ENCODE data around the gene BCL2.
"Not testable (repeated sequence)": the region's sequence is repeated elsewhere in the genome, so short reads cannot be mapped to it uniquely, and the experiment has no call there.

Gene BCL2

DNA sequence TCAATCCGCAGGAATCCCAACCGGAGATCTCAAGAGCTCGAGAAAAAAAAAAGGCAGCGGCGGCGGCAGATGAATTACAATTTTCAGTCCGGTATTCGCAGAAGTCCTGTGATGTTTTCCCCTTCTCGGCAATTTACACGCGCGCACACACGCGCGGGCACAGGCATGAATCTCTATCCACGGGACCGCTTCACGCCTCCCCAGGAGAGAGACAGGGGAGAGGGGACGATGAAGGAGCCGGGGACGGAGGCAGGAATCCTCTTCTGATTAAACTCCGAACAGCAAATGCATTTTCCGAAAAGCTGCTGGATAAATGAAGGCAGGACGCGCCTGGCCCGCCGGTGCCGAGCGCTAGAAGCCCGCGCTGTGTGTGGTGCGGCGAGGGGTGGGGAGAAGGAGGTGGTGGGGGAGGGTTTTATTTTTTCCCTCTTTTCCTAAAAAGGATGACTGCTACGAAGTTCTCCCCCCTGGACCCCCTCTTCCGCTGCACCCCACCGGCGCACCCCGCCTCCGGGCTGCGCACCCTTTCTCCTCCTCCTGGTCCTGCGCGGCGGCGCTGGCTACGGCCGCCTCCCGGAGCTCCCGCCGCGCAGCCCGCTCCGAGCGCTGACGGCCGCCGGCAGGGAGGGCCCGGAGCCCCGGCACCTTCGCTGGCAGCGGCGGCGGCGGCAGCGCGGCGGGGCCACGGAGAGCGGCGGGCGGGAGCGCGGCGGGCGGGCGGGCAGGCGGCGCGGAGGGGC is at the start of gene BCL2:
Gene BCL2, minus strand, starts transcription at position 387 of the 740 bp plus-strand sequence.
- DNase-seq: peak in 3 of 4 experiments; percentile 16 to 35 (median 22)

DNA sequence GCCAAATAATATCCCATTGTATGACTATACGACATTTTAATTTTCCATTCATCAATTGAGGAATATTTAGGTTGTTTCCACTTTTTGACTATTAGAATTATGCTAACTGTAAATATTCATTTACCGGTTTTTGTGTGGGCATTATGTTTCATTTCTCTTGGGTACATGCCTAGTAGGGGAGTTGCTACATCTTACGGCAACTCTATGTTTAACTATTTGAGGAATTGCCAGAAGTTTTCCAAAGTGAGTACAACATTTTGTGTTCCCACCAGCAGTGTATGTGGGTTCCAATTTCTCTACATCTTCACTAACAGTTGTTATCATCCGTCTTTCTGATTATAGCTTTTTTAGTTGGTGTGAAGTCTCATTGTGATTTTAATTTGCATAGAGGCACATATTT is 49.0 kb upstream of the BCL2 start:
- no peak for DNase-seq

- DNase-seq: peak; percentile 52 to 70 (median 63)
Measured at GRCh38 chr18:63367053-63367953, 47.7 kb upstream of the BCL2 start, which contains the start of gene KDSR. Gene KDSR, minus strand, starts transcription at chr18:63367206. Its CDS starts 88 bp downstream, at chr18:63367118.

DNA sequence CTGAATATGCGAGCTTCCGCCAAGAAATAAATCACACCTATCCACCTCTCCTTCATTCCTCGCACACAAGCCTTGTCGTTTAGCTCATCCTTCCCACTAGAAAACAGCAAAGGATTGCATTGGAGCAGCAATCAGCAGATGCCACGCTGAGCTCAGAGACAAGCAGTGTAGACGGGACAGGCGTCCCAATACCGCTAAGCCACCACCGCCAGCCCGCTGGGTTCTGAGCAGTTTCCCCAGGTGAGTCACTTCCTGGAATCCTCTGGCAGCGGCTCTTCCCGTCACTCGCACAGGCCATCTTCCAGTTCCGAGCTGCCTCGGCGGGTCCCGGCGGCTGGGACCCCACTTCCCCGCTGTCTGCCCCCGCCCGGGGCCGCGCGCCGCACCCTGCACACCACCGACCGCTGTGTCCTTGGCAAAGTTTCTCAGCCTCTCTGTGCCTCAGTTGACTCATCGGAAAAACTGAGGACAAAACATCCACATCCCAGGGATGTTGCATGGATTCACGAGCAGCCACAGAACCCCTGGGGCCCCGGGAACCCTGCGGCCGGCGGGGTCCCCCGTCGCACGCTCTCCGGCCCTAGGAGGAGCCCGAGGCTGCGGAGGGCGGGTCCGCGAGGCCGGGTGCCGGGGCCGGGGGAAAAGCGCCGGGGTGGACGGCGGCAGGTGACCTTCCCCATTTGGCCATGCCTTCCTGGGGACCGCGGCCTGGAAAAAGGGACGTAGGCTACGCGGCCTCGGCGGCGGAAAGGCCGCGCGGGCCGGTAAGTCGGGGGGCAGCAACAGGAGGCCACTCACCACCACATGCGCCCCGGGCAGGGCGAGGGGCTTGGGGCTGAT is 46.9 kb upstream of the BCL2 start:
- DNase-seq: peak; percentile 25 to 34 (median 28)

- DNase-seq: no peak
Measured at GRCh38 chr18:63365876-63366212, 46.3 kb upstream of the BCL2 start.

GRCh38 chr18:63363951-63364350 is 44.4 kb upstream of the BCL2 start:
- DNase-seq: peak in 1 of 4 experiments; percentile 3

DNA sequence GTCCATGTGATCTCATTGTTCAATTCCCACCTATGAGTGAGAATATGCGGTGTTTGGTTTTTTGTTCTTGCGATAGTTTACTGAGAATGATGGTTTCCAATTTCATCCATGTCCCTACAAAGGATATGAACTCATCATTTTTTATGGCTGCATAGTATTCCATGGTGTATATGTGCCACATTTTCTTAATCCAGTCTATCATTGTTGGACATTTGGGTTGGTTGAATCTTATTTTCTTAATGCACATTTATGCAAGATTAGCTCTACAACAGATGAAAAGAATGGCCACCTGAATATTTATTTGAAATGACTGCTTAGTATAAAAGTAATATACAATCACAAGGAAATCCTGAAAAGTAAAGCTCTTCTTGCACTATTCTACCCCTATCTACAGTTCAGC is 43.9 kb upstream of the BCL2 start:
- not testable (repeated sequence) for DNase-seq

GRCh38 chr18:63356272-63356896 is 36.8 kb upstream of the BCL2 start:
- DNase-seq: no peak

DNA sequence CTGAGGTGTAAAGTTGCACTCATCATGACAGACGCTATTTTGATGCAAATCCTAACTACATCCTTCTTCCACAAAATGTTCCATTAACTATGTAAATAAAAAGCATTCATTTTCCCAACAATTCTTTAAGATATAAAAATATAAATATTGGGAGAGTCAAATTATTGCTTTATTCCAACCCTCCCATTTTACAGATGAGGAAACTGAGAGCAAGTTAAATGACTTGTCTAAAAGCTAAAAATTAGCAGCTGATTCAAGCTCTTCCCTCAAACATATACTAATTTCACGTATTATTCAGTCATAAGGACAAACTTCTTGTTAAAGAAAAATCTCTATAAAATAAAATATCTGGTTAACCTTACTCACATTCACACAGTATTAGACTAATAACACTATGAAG is 30.7 kb upstream of the BCL2 start:
- no peak for DNase-seq

GRCh38 chr18:63348508-63349136 is 29.1 kb upstream of the BCL2 start:
- no peak for DNase-seq

GRCh38 chr18:63346480-63347183 is 27.1 kb upstream of the BCL2 start:
- DNase-seq: no peak

GRCh38 chr18:63346031-63346430 is 26.5 kb upstream of the BCL2 start:
- DNase-seq: no peak

GRCh38 chr18:63344918-63345317 is 25.3 kb upstream of the BCL2 start:
- DNase-seq: no peak

DNA sequence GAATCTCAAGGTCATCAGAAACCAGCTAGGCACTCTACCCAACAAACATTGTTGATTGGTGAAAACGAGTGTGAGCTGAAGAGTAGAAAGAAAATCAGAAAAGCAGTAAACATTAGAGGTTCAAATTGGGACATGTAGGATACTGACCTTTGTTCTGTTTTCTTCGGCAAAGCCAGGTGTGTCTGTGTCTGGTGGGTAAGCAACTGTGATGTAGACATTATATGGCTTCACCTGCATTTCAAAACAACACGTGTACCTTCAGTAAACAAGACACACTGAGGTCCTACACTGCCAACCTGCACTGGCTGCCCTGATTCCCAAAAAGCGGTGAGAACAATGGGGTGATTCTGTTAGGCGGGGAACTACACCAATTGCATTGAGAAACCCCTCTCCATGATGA is 24.7 kb upstream of the BCL2 start:
- no peak for DNase-seq

DNA sequence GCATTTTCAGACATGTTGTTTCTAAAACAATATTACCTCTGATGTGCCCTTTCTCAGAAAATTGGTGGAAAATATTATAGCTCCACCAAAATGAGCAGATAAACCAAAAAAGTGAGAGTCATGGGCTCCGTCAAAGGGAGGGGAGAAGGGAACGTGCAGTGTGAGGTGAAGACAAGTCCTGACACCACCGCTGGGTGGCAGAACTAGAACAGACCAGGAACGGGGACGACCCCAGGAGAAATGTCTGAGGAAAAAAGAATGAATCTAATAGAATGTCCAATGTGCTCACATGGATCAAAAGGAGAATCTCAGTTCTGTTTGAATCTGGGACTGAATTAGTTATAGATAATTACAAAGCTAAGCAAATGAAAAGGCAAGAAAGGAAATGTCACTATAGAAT is 22.6 kb upstream of the BCL2 start:
- DNase-seq: peak in 1 of 4 experiments; percentile 1

DNA sequence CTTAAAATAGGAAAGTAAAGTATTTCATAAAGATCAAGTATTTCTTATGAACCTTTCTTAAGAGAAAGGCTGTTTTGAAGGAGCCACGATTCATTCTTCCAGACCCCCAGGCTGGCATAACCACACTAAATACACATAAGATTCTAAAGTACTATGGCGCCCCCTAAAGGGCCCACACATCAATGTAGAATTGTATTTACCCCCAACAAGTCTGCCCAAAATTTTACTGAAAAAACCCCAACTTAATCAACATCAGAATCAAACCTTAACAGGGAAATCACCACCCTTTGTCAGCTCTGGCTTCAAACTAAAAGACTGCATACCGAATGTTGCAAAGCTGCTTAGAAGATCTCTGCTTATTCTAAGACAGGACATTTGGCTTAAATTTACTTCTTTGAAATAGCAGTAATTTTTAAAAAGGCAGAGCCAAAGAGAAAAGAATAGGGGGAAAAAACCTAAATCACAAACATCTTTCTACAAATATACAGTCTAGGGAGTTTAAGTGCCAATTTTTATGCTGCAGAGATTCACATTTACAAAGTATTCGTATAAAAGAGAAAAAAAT is 20.4 kb upstream of the BCL2 start:
- peak in 2 of 4 experiments; percentile 2 to 19 for DNase-seq

- no peak for DNase-seq
Measured at GRCh38 chr18:63336366-63337099, 17.0 kb upstream of the BCL2 start.

DNA sequence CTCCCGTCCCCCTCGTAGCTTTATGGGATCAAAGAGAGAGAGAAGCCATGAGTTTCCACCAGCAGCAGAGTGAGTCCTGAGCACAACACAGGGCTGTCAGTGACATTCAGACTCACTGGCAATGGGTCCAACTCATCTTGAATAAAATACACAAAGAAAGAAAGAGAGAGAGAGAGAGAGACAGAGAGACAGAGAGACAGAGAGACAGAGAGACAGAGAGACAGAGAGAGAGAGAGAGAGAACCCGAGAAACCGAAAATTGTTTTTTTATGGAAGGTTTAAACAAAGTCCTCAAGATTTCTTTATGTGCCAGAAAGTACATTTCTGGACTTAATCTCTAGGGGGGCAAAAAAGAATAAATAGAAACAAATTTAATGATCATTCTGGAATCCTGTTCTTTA is 11.5 kb upstream of the BCL2 start:
- no peak for DNase-seq

DNA sequence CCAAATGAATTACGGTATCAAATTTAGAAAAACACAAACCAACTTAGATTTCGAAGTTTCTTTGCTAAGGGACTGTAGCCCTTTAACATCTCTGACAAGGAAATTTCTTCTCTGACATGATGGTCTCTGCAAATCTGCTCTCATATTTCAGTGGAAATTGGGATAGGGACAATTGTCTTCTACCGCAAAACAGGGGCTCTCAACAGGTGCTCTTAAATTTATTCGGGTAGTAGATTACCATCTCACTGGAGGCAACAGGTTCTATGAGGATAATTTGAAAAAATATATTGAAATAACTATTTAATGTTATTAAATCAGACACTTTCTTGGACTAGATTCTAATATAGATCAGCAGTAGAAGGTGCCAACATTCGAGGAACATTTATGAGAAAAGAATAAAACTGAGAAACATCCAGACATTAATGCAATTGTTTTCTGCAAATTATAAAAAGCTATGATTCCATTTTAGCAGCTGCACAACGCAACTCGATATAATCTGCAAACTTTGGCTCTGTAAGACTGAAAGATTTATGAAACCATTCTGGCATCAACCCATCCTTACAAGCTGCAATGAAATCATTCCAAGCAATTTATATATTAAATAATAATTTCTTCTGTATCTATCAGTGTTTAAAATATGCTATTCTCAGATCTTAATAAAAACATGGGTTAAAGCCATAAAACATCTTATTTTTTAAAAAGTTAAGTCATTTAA is 10.0 kb upstream of the BCL2 start:
- no peak for DNase-seq

GRCh38 chr18:63326011-63326410 is 6.4 kb upstream of the BCL2 start:
- DNase-seq: no peak

Measured in activated CD4-positive, CD25-positive, alpha-beta regulatory T cell (primary cell).